DND-41 (cell line): ENCODE results near the gene ZNF3.

Experiments
- ATAC-seq: fragments of 200-7000 bp; cut with Tn5 transposase; 3 replicates; pipeline ENCODE4 v1.9.1; 2021; ENCODE audit warnings: low read depth; ENCODE audit not compliant: insufficient read depth
- DNase-seq: peaks from one replicate; pipeline ENCODE4 v3.0.0-alpha.2; 2020
- H2AFZ ChIP-seq: 2 replicates; pipeline ENCODE4 v1.6.0; 2012; ENCODE audit warnings: low read depth, low read length
- H3K27ac ChIP-seq: 2 replicates; pipeline ENCODE4 v1.5.1; 2012; ENCODE audit warnings: low read length, inconsistent platforms
- H3K27me3 ChIP-seq: fragments of 200-600 bp; sonication (generic); 2 replicates; pipeline ENCODE4 v1.6.0; 2012; ENCODE audit warnings: low read length, mild to moderate bottlenecking, inconsistent platforms; ENCODE audit not compliant: insufficient read depth, poor library complexity
- H3K36me3 ChIP-seq: 2 replicates; pipeline ENCODE4 v1.5.1; 2012; ENCODE audit warnings: low read length, inconsistent platforms; ENCODE audit not compliant: insufficient read depth
- H3K4me1 ChIP-seq: 2 replicates; pipeline ENCODE4 v1.5.1; 2012; ENCODE audit warnings: mild to moderate bottlenecking, low read length; ENCODE audit not compliant: insufficient read depth
- H3K4me2 ChIP-seq: 2 replicates; pipeline ENCODE4 v1.6.0; 2012; ENCODE audit warnings: mild to moderate bottlenecking, moderate library complexity, low read length, inconsistent platforms; ENCODE audit not compliant: insufficient read depth
- H3K4me3 ChIP-seq, 2 experiments: fragments of 200-600 bp in 1 of 2; shearing (Covaris generic) in 1 of 2; 2 replicates each; pipeline ENCODE4 v1.5.1; 2012 to 2016; ENCODE audit warnings: inconsistent platforms in 2 of 2, low read length in 2 of 2, mild to moderate bottlenecking in 2 of 2, low read depth in 1 of 2, moderate library complexity in 1 of 2
- H3K79me2 ChIP-seq: 2 replicates; pipeline ENCODE4 v1.6.0; 2012; ENCODE audit warnings: low read length, inconsistent platforms; ENCODE audit not compliant: insufficient read depth
- H3K9ac ChIP-seq: 2 replicates; pipeline ENCODE4 v1.6.0; 2012; ENCODE audit warnings: low read depth, mild to moderate bottlenecking, inconsistent platforms, low read length, moderate library complexity
- H3K9me3 ChIP-seq: 2 replicates; pipeline ENCODE4 v1.5.1; 2012; ENCODE audit warnings: low read length, moderate library complexity, mild to moderate bottlenecking, inconsistent platforms; ENCODE audit not compliant: insufficient read depth, severe bottlenecking
- H4K20me1 ChIP-seq: 2 replicates; pipeline ENCODE4 v1.6.0; 2012; ENCODE audit warnings: low read length; ENCODE audit not compliant: insufficient read depth
- EZH2 ChIP-seq: IDR thresholded peaks from 3 replicates; pipeline ENCODE4 v1.6.1; 2012; ENCODE audit warnings: borderline replicate concordance, low read depth, mild to moderate bottlenecking, moderate library complexity, low read length, inconsistent platforms; ENCODE audit not compliant: severe bottlenecking
- TF ChIP-seq, protein P1 (sequence below): IDR thresholded peaks from 2 replicates; pipeline ENCODE4 v1.5.1; 2012; ENCODE audit warnings: borderline replicate concordance, low read length, moderate library complexity, mild to moderate bottlenecking; ENCODE audit not compliant: poor library complexity, severe bottlenecking; ENCODE audit errors: extremely low read depth

The ZNF3 gene

DNA sequence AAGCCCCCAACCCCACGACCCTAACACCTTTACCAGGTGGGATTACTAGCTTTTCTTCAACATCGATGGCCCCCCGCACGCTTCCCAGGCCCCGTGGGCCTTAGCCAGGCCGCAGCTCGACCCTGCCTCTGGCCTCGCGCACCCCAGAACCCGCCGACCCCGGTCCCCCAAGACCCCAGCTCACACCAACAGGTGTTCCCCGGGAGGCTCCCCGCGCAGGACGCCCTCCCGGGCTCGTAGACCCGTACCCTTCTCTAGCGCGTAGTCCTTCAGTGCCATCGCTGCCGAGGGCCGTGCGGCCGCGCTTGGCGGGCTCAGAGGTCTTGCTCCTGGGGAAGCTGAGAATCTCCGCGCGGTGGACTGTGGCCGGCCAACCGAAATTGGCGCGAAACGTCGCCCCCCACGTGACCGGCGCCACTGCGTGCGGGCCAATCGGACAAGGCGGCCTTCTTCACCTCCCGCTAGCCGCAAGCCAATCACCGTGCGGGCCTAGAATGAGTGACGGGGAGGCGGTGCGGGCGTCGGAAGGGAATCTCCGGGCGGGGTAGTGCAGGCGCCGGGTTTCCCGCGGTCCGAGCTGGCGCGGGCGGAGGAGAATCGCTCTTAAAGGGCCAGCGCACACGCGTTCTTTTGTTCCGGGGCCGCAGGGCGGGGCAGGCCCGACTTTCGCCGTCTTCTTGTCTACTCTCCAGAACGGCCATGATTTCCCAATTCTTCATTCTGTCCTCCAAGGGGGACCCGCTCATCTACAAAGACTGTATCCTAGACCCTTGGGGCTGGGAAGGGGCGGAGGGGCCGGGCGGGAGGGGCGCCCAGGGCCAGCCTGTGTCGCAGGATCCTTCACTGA is 19.7 kb upstream of the ZNF3 start, which contains the start of the genes AP4M1 and MCM7:
Gene AP4M1 (plus strand): TSS at position 628 of the 847 bp plus-strand sequence. CDS start 72 bp downstream, at position 700.
Gene MCM7 (minus strand): TSS at position 382 of the 847 bp plus-strand sequence. CDS start 103 bp downstream, at position 279.
- no peaks in the 10 kb centered on the region for H3K27me3 ChIP-seq
- H4K20me1 ChIP-seq, result peaks cover 39% of the 10 kb centered on the region
- peaks cover 46% of the 10 kb centered on the region for H3K4me1 ChIP-seq
- peak within 1 kb of the TSS; percentile 80 for H3K4me2 ChIP-seq
- DNase-seq (peak; percentile 99), ATAC-seq (peak; percentile 86)
- peaks cover 63% of the 10 kb centered on the region for H3K79me2 ChIP-seq
- peak within 1 kb of the TSS; percentile 66 for H2AFZ ChIP-seq
- H3K27ac ChIP-seq, result peak within 1 kb of the TSS; percentile 93
- H3K9ac ChIP-seq, result peak within 1 kb of the TSS; percentile 93
- H3K36me3 ChIP-seq, result peaks cover 77% of the 10 kb centered on the region
- H3K9me3 ChIP-seq, result no peaks in the 10 kb centered on the region
- no peak for TF ChIP-seq EZH2
- TF ChIP-seq, protein P1, sequence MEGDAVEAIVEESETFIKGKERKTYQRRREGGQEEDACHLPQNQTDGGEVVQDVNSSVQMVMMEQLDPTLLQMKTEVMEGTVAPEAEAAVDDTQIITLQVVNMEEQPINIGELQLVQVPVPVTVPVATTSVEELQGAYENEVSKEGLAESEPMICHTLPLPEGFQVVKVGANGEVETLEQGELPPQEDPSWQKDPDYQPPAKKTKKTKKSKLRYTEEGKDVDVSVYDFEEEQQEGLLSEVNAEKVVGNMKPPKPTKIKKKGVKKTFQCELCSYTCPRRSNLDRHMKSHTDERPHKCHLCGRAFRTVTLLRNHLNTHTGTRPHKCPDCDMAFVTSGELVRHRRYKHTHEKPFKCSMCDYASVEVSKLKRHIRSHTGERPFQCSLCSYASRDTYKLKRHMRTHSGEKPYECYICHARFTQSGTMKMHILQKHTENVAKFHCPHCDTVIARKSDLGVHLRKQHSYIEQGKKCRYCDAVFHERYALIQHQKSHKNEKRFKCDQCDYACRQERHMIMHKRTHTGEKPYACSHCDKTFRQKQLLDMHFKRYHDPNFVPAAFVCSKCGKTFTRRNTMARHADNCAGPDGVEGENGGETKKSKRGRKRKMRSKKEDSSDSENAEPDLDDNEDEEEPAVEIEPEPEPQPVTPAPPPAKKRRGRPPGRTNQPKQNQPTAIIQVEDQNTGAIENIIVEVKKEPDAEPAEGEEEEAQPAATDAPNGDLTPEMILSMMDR, result no peak
- peak within 1 kb of the TSS; percentile 64 to 76 for H3K4me3 ChIP-seq

GRCh38 chr7:100100420-100101015 is 19.0 kb upstream of the ZNF3 start:
- H3K79me2 ChIP-seq, result peaks cover 70% of the 10 kb centered on the region
- peak; percentile 76 for ATAC-seq
- peak overlapping the region; percentile 61 for H2AFZ ChIP-seq
- H3K27ac ChIP-seq, result peak overlapping the region; percentile 93
- H3K4me3 ChIP-seq, result peak overlapping the region; percentile 64 to 76
- peak; percentile 91 for DNase-seq
- no peaks in the 10 kb centered on the region for H3K9me3 ChIP-seq
- TF ChIP-seq, protein P1, result no peak
- TF ChIP-seq EZH2, result no peak
- H3K36me3 ChIP-seq, result peaks cover 77% of the 10 kb centered on the region
- no peaks in the 10 kb centered on the region for H3K27me3 ChIP-seq
- peak overlapping the region; percentile 93 for H3K9ac ChIP-seq
- peaks cover 53% of the 10 kb centered on the region for H3K4me1 ChIP-seq
- peak overlapping the region; percentile 68 for H3K4me2 ChIP-seq
- peaks cover 46% of the 10 kb centered on the region for H4K20me1 ChIP-seq

GRCh38 chr7:100099452-100099851 is 17.9 kb upstream of the ZNF3 start:
- Histone ChIP-seq H3K4me1 (peaks cover 59% of the 10 kb centered on the region), H3K4me3 (peak overlapping the region; percentile 64 to 76; a peak in 3 of 4 replicates), H3K4me2 (peak overlapping the region; percentile 68), H3K79me2 (peaks cover 76% of the 10 kb centered on the region), H2AFZ (no peak overlapping the region), H3K27ac (peak overlapping the region; percentile 93), H3K9ac (peak overlapping the region; percentile 93), H3K9me3 (no peaks in the 10 kb centered on the region), H3K27me3 (no peaks in the 10 kb centered on the region), H3K36me3 (peaks cover 78% of the 10 kb centered on the region), H4K20me1 (peaks cover 52% of the 10 kb centered on the region)
- DNase-seq (no peak), ATAC-seq (no peak)
- TF ChIP-seq, protein P1, result no peak
- TF ChIP-seq EZH2, result no peak
